Fibroblast of skin of abdomen (primary cell): ENCODE data around the gene USP54. TPM values are rescaled to one million over a fixed set of nuclear protein-coding genes. Genes with fewer than 3 reads are reported as not detected.
"Not testable (repeated sequence)": the region's sequence is repeated elsewhere in the genome, so short reads cannot be mapped to it uniquely, and the experiment has no call there.

ENCODE experiments used
- DNase-seq: peaks from one replicate; pipeline ENCODE4 v3.0.0-alpha.2; 2013
- polyA plus RNA-seq, 2 experiments: library from polyadenylated mRNA; unstranded; fragments of 120-200 nt; gene quantifications; one replicate each; pipeline ENCODE4 v1.2.1, GENCODE V29; 2013; ENCODE audit not compliant: insufficient read length in 2 of 2

USP54 gene
- polyA plus RNA-seq (2013, experiment 1 of 2; ENCODE audit: insufficient read length): 7.4 TPM
- polyA plus RNA-seq (2013, experiment 2 of 2; ENCODE audit: insufficient read length): 6.9 TPM

- peak; percentile 65 for DNase-seq
These were observed at the start of gene USP54 for GRCh38 chr10:73590881-73591799. USP54 (minus strand) TSS chr10:73591342; CDS start chr10:73575658, 15,684 bp downstream.

- no peak for DNase-seq
These were observed 48.1 kb upstream of the USP54 start for GRCh38 chr10:73639286-73639685.

- DNase-seq: no peak
These were observed 44.6 kb upstream of the USP54 start for GRCh38 chr10:73635781-73636180.

- no peak for DNase-seq
These were observed 43.3 kb upstream of the USP54 start for GRCh38 chr10:73634421-73634820.

- no peak for DNase-seq
These were observed 38.0 kb upstream of the USP54 start for GRCh38 chr10:73629165-73629564.

- DNase-seq: no peak
These were observed 37.3 kb upstream of the USP54 start for GRCh38 chr10:73628405-73628804.

GRCh38 chr10:73627300-73627699 is 36.2 kb upstream of the USP54 start:
- no peak for DNase-seq

- DNase-seq: peak; percentile 98
These were observed 35.0 kb upstream of the USP54 start for GRCh38 chr10:73625884-73626752.

GRCh38 chr10:73625004-73625883 is 34.1 kb upstream of the USP54 start:
- peak; percentile 14 for DNase-seq

GRCh38 chr10:73623056-73623455 is 31.9 kb upstream of the USP54 start:
- no peak for DNase-seq

GRCh38 chr10:73620974-73621373 is 29.8 kb upstream of the USP54 start:
- not testable (repeated sequence) for DNase-seq

- DNase-seq: not testable (repeated sequence)
These were observed 26.0 kb upstream of the USP54 start for GRCh38 chr10:73617143-73617542.

GRCh38 chr10:73614720-73615119 is 23.6 kb upstream of the USP54 start:
- DNase-seq: no peak

GRCh38 chr10:73609116-73609515 is 18.0 kb upstream of the USP54 start:
- DNase-seq: no peak

- no peak for DNase-seq
These were observed 10.4 kb upstream of the USP54 start for GRCh38 chr10:73601486-73601921.

GRCh38 chr10:73597346-73597745 is 6.2 kb upstream of the USP54 start:
- DNase-seq: no peak

GRCh38 chr10:73593812-73594211 is 2.7 kb upstream of the USP54 start:
- DNase-seq: no peak

- DNase-seq: no peak
These were observed 2.0 kb upstream of the USP54 start for GRCh38 chr10:73593110-73593509.

GRCh38 chr10:73591935-73592699 is 975 bp upstream of the USP54 start:
- no peak for DNase-seq

- DNase-seq: no peak
These were observed 1.5 kb downstream of the USP54 start for GRCh38 chr10:73589563-73590126.

GRCh38 chr10:73588656-73589055 is 2.5 kb downstream of the USP54 start:
- no peak for DNase-seq
